Measurements from ENCODE around the gene ARMC3. TPM values are rescaled to one million over a fixed set of nuclear protein-coding genes. Genes with fewer than 3 reads are reported as not detected.

Gene ARMC3
- total and polyA plus RNA-seq, 2 experiments from 2014 or later: 0.24 TPM; not detected in 1

GRCh38 chr10:22912763-22913384, 15.0 kb upstream of the ARMC3 start (continued):
- TF ChIP-seq EZH2phosphoT487 (IDR thresholded peaks at IDR 0.05; ENCODE audit: unreplicated experiment) (no peak), JUNB (IDR thresholded peaks at IDR 0.05; ENCODE audit: unreplicated experiment) (no peak), NANOG (IDR thresholded peaks at IDR 0.05; ENCODE audit: borderline replicate concordance) (no peak), EZH2 (IDR thresholded peaks at IDR 0.05; ENCODE audit: low read depth, unreplicated experiment) (no peak)
- TF ChIP-seq, protein P1, sequence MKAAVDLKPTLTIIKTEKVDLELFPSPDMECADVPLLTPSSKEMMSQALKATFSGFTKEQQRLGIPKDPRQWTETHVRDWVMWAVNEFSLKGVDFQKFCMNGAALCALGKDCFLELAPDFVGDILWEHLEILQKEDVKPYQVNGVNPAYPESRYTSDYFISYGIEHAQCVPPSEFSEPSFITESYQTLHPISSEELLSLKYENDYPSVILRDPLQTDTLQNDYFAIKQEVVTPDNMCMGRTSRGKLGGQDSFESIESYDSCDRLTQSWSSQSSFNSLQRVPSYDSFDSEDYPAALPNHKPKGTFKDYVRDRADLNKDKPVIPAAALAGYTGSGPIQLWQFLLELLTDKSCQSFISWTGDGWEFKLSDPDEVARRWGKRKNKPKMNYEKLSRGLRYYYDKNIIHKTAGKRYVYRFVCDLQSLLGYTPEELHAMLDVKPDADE (IDR thresholded peaks at IDR 0.05): no peak

- no peak for DNase-seq (ENCODE audit: low spot score)
- peaks cover 22% of the 10 kb centered on the region for H3K9me3 Mint-ChIP-seq
- Histone ChIP-seq H2AFZ (no peak overlapping the region), H3K4me2 (no peak overlapping the region), H3K27ac (ENCODE audit: low read depth) (no peak overlapping the region), H3K36me3 (ENCODE audit: insufficient read depth) (no peaks in the 10 kb centered on the region; the same call in 1 of the 2 replicates), H3K4me3 (no peak overlapping the region), H3K27me3 (ENCODE audit: insufficient read depth) (no peaks in the 10 kb centered on the region), H3K4me1 (ENCODE audit: insufficient read depth) (no peaks in the 10 kb centered on the region), H3K9me2 (ENCODE audit: insufficient read depth) (no peaks in the 10 kb centered on the region), H3F3A (replicated peaks; ENCODE audit: low read depth) (no peaks in the 10 kb centered on the region), H4K20me1 (replicated peaks; ENCODE audit: insufficient read depth) (no peaks in the 10 kb centered on the region), H3K79me2 (replicated peaks; ENCODE audit: insufficient read depth) (no peaks in the 10 kb centered on the region)
- ATAC-seq: no peak
- H3K4me1 Mint-ChIP-seq: no peaks in the 10 kb centered on the region
- H3K4me3 Mint-ChIP-seq: no peak overlapping the region
- H3K27me3 Mint-ChIP-seq (ENCODE audit: insufficient read depth, low read depth, poor library complexity): peaks cover 2% of the 10 kb centered on the region
- H3K36me3 Mint-ChIP-seq (ENCODE audit: low read depth): peaks cover 14% of the 10 kb centered on the region; the same call in 2 of the 3 replicates
- no peak overlapping the region for H3K27ac Mint-ChIP-seq
- TF ChIP-seq EZH2 (IDR thresholded peaks at IDR 0.05; ENCODE audit: low read depth, unreplicated experiment) (no peak), ZNF331 (CRISPR knock-in tag; IDR thresholded peaks at IDR 0.05; ENCODE audit: low read depth) (no peak), REST (IDR thresholded peaks at IDR 0.05; ENCODE audit: unreplicated experiment) (no peak), EZH2phosphoT487 (IDR thresholded peaks at IDR 0.05; ENCODE audit: unreplicated experiment) (no peak), STAT1 (IDR thresholded peaks at IDR 0.05; ENCODE audit: unreplicated experiment) (no peak), JUNB (IDR thresholded peaks at IDR 0.05; ENCODE audit: unreplicated experiment) (no peak), POLR2AphosphoS5 (IDR thresholded peaks at IDR 0.05; ENCODE audit: low read depth) (no peak), NANOG (IDR thresholded peaks at IDR 0.05; ENCODE audit: borderline replicate concordance) (no peak), ZNF114 (CRISPR knock-in tag; IDR thresholded peaks at IDR 0.05) (no peak), CREB1 (CRISPR knock-in tag; IDR thresholded peaks at IDR 0.05; ENCODE audit: low read depth) (no peak)
- TF ChIP-seq, protein P2, sequence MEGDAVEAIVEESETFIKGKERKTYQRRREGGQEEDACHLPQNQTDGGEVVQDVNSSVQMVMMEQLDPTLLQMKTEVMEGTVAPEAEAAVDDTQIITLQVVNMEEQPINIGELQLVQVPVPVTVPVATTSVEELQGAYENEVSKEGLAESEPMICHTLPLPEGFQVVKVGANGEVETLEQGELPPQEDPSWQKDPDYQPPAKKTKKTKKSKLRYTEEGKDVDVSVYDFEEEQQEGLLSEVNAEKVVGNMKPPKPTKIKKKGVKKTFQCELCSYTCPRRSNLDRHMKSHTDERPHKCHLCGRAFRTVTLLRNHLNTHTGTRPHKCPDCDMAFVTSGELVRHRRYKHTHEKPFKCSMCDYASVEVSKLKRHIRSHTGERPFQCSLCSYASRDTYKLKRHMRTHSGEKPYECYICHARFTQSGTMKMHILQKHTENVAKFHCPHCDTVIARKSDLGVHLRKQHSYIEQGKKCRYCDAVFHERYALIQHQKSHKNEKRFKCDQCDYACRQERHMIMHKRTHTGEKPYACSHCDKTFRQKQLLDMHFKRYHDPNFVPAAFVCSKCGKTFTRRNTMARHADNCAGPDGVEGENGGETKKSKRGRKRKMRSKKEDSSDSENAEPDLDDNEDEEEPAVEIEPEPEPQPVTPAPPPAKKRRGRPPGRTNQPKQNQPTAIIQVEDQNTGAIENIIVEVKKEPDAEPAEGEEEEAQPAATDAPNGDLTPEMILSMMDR (conservative IDR thresholded peaks at IDR 0.05; ENCODE audit: low read depth in 2 of 2): no peak
- TF ChIP-seq, protein P1 (IDR thresholded peaks at IDR 0.05): no peak
Observed at GRCh38 chr10:22913474-22914092, 14.3 kb upstream of the ARMC3 start.

Measured in GM23338 (cell line).